DOHH2 (cell line): Measurements from ENCODE around the gene LRTM2.

Experiments
- H3F3A ChIP-seq: fragments of 200-600 bp; sonication (generic), shearing (Covaris generic); 2 replicates; pipeline ENCODE4 v1.6.0; 2016; ENCODE audit warnings: antibody characterized with exemption, mild to moderate bottlenecking; ENCODE audit not compliant: control insufficient read depth, insufficient read depth
- H3K27ac ChIP-seq: fragments of 200-600 bp; sonication (generic); 2 replicates; pipeline ENCODE4 v1.5.1; 2014; ENCODE audit warnings: low read depth, mild to moderate bottlenecking, low read length, moderate library complexity
- H3K27me3 ChIP-seq: fragments of 200-600 bp; sonication (generic); 2 replicates; pipeline ENCODE4 v1.6.1; 2014; ENCODE audit warnings: mild to moderate bottlenecking, low read length, mixed read lengths; ENCODE audit not compliant: control insufficient read depth
- H3K36me3 ChIP-seq: fragments of 200-600 bp; sonication (generic); 2 replicates; pipeline ENCODE4 v1.6.1; 2014; ENCODE audit warnings: mild to moderate bottlenecking, low read length, moderate library complexity, mixed read lengths; ENCODE audit not compliant: control insufficient read depth
- H3K4me1 ChIP-seq: fragments of 200-600 bp; sonication (generic); 2 replicates; pipeline ENCODE4 v1.6.1; 2014; ENCODE audit warnings: mild to moderate bottlenecking, low read length, mixed read lengths; ENCODE audit not compliant: control insufficient read depth
- H3K4me2 ChIP-seq: fragments of 200-600 bp; sonication (generic); 2 replicates; pipeline ENCODE4 v1.6.0; 2014; ENCODE audit warnings: mild to moderate bottlenecking, low read length, moderate library complexity
- H3K4me3 ChIP-seq: fragments of 200-600 bp; sonication (generic); 2 replicates; pipeline ENCODE4 v1.5.1; 2014; ENCODE audit warnings: mild to moderate bottlenecking, low read length, mixed read lengths
- H3K79me2 ChIP-seq: fragments of 200-600 bp; sonication (generic); 2 replicates; pipeline ENCODE4 v1.6.1; 2014; ENCODE audit warnings: mild to moderate bottlenecking, low read length, mixed read lengths; ENCODE audit not compliant: control insufficient read depth
- H3K9me2 ChIP-seq: fragments of 200-600 bp; sonication (generic); replicated peaks from 2 replicates; pipeline ENCODE4 v1.6.1; 2014; ENCODE audit warnings: mild to moderate bottlenecking, low read length, mixed read lengths; ENCODE audit not compliant: control insufficient read depth
- H3K9me3 ChIP-seq: fragments of 200-600 bp; sonication (generic); 2 replicates; pipeline ENCODE4 v1.6.1; 2014; ENCODE audit warnings: antibody characterized with exemption, low read length, mixed read lengths; ENCODE audit not compliant: control insufficient read depth, insufficient read depth
- H4K20me1 ChIP-seq: fragments of 200-600 bp; sonication (generic); 2 replicates; pipeline ENCODE4 v1.6.0; 2014; ENCODE audit warnings: low read depth, mild to moderate bottlenecking, antibody characterized with exemption, low read length, moderate library complexity; ENCODE audit not compliant: control insufficient read depth, insufficient read depth
- CTCF ChIP-seq: fragments of 200-600 bp; sonication (generic); IDR thresholded peaks from one replicate; pipeline ENCODE4 v1.5.1; 2014; ENCODE audit warnings: antibody characterized with exemption, mild to moderate bottlenecking, low read depth, low read length; ENCODE audit not compliant: poor library complexity, severe bottlenecking
- EZH2phosphoT487 ChIP-seq: fragments of 200-600 bp; sonication (generic); IDR thresholded peaks from 2 replicates; pipeline ENCODE4 v1.6.1; 2017; ENCODE audit warnings: borderline replicate concordance, mild to moderate bottlenecking, antibody characterized with exemption, low read length, moderate library complexity, mixed read lengths

LRTM2 gene

DNA sequence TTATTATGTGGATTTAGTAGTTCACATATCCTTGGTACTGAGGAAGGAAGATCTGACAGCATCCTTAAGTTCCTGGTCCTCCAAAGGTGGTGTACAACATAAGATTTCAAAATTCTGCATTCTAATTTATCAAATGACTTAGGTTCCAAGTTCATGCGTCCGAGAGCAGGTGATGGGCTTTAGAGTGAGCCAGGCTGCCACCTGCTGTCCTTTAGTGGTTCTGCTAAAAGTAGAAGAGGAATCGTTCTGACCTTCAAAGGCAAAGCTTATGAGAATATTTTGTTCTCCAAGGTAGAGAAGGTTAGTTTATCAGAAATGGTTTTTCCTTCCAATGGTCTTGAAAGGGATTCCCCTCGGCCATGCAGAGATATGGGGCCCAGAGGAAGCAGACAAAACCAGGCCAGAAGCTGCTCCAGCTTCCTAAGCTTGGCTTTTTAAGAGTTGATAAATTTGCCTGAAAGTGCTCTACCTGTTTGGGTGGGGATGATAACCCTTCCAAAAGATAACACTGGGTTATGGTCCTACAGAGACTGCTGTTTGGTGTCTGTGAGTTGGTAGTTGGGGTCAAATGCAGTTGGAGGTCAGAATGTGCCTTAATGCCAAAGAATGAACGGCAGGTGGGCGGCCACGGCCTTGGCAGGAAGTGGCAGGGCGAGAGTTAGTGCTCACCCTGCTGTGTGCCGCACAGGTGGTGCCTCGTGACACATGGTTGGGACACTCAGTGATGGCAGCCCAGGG lies 29.1 kb upstream of the LRTM2 start:
- Histone ChIP-seq H3F3A (peaks cover 11% of the 10 kb centered on the region; the same call in 1 of the 2 replicates), H3K36me3 (peaks cover 15% of the 10 kb centered on the region), H4K20me1 (peaks cover 3% of the 10 kb centered on the region; the same call in 1 of the 2 replicates), H3K27me3 (no peaks in the 10 kb centered on the region), H3K9me3 (no peaks in the 10 kb centered on the region), H3K79me2 (peaks cover under 1% of the 10 kb centered on the region; the same call in 1 of the 2 replicates), H3K9me2 (no peaks in the 10 kb centered on the region), H3K4me1 (peaks cover 14% of the 10 kb centered on the region), H3K4me2 (no peak overlapping the region), H3K27ac (no peak overlapping the region), H3K4me3 (no peak overlapping the region)
- no peak for TF ChIP-seq EZH2phosphoT487
- peak; percentile 73 for TF ChIP-seq CTCF

DNA sequence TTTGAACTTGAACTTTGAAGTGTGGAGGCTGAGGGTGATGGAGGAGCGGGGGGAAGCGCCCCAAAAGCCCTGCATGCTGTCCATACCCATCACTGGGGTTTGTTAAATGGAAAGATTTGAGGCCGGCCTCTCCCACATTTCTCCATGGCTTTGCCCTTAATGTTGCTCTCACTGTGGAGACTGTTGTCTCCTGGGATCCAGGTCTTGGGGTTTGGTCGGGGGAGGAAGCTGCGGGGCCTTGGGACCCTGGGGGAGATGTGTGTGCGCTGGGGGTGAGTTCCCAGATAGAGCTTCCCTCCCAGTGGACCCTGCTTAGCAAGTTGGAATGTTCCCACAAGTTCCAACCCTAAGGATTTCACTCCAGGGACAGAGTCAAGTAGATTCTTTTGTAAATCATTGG lies 28.0 kb upstream of the LRTM2 start:
- Histone ChIP-seq H3K4me1 (peaks cover 25% of the 10 kb centered on the region), H3K27me3 (no peaks in the 10 kb centered on the region), H4K20me1 (peaks cover 3% of the 10 kb centered on the region; the same call in 1 of the 2 replicates), H3K4me2 (no peak overlapping the region), H3K4me3 (no peak overlapping the region), H3K9me2 (no peaks in the 10 kb centered on the region), H3K79me2 (peaks cover 3% of the 10 kb centered on the region; the same call in 1 of the 2 replicates), H3F3A (peaks cover 11% of the 10 kb centered on the region), H3K27ac (no peak overlapping the region), H3K36me3 (peaks cover 5% of the 10 kb centered on the region), H3K9me3 (no peaks in the 10 kb centered on the region)
- TF ChIP-seq CTCF (no peak), EZH2phosphoT487 (no peak)

GRCh38 chr12:1793426-1794210 lies 26.7 kb upstream of the LRTM2 start:
- peaks cover 30% of the 10 kb centered on the region for H3K4me1 ChIP-seq
- H3K4me3 ChIP-seq: no peak overlapping the region
- H3K9me2 ChIP-seq: no peaks in the 10 kb centered on the region
- no peaks in the 10 kb centered on the region for H3K9me3 ChIP-seq
- peaks cover 3% of the 10 kb centered on the region; the same call in 1 of the 2 replicates for H3K79me2 ChIP-seq
- H3K36me3 ChIP-seq: no peaks in the 10 kb centered on the region
- H4K20me1 ChIP-seq: peaks cover 3% of the 10 kb centered on the region; the same call in 1 of the 2 replicates
- no peak for TF ChIP-seq CTCF
- TF ChIP-seq EZH2phosphoT487: no peak
- H3K4me2 ChIP-seq: no peak overlapping the region
- no peak overlapping the region for H3K27ac ChIP-seq
- H3K27me3 ChIP-seq: no peaks in the 10 kb centered on the region
- H3F3A ChIP-seq: peaks cover 10% of the 10 kb centered on the region
